GM21360 (cell line): ENCODE data around the gene GTSE1.
"Not testable (repeated sequence)": the region's sequence is repeated elsewhere in the genome, so short reads cannot be mapped to it uniquely, and the experiment has no call there.

Experiments
- ATAC-seq: cut with Tn5 transposase; IDR thresholded peaks from one replicate; pipeline ENCODE4 v1.9.1; 2021; ENCODE audit warnings: mild to moderate bottlenecking, moderate library complexity; ENCODE audit not compliant: unreplicated experiment

Gene GTSE1

GRCh38 chr22:46293577-46294260, 3.0 kb upstream of the GTSE1 start:
- ATAC-seq: no peak

GRCh38 chr22:46294784-46295183, 1.9 kb upstream of the GTSE1 start:
- ATAC-seq: no peak

GRCh38 chr22:46295277-46295971, 1.2 kb upstream of the GTSE1 start:
- ATAC-seq: no peak

- ATAC-seq: peak; percentile 12
These were observed 612 bp downstream of the GTSE1 start for GRCh38 chr22:46297151-46297812.

GRCh38 chr22:46299101-46299500, 2.4 kb downstream of the GTSE1 start:
- ATAC-seq: no peak

GRCh38 chr22:46300491-46300890, 3.8 kb downstream of the GTSE1 start:
- no peak for ATAC-seq

- ATAC-seq: no peak
These were observed 6.8 kb downstream of the GTSE1 start for GRCh38 chr22:46303347-46303965.

GRCh38 chr22:46308283-46308988, 11.8 kb downstream of the GTSE1 start:
- no peak for ATAC-seq

GRCh38 chr22:46309526-46310085, 12.9 kb downstream of the GTSE1 start:
- ATAC-seq: no peak

GRCh38 chr22:46312056-46312455, 15.4 kb downstream of the GTSE1 start:
- ATAC-seq: no peak

GRCh38 chr22:46312848-46313247, 16.2 kb downstream of the GTSE1 start:
- not testable (repeated sequence) for ATAC-seq

GRCh38 chr22:46315976-46316375, 19.3 kb downstream of the GTSE1 start:
- ATAC-seq: no peak

- no peak for ATAC-seq
These were observed 21.0 kb downstream of the GTSE1 start for GRCh38 chr22:46317646-46318045.

GRCh38 chr22:46318576-46318975, 21.9 kb downstream of the GTSE1 start:
- ATAC-seq: no peak

- ATAC-seq: no peak
These were observed 22.6 kb downstream of the GTSE1 start for GRCh38 chr22:46319319-46319718.

GRCh38 chr22:46320166-46320710, 23.6 kb downstream of the GTSE1 start:
- ATAC-seq: no peak

- no peak for ATAC-seq
These were observed 24.2 kb downstream of the GTSE1 start for GRCh38 chr22:46320716-46321386.

- no peak for ATAC-seq
These were observed 26.0 kb downstream of the GTSE1 start for GRCh38 chr22:46322711-46323110.

GRCh38 chr22:46323162-46323561, 26.5 kb downstream of the GTSE1 start:
- no peak for ATAC-seq
